Activated naive CD4-positive, alpha-beta T cell (primary cell): ENCODE data around the gene ASB9.
"Not testable (repeated sequence)": the region's sequence is repeated elsewhere in the genome, so short reads cannot be mapped to it uniquely, and the experiment has no call there.

Source experiments
- DNase-seq, 4 experiments: peaks; one replicate each; lab custom pipeline; 2025; lab: John Stamatoyannopoulos, UW

Gene ASB9

GRCh38 chrX:15241301-15241700 lies 28.6 kb downstream of the ASB9 start:
- no peak for DNase-seq

- DNase-seq = no peak
These were observed 29.5 kb downstream of the ASB9 start for GRCh38 chrX:15240414-15240813.

GRCh38 chrX:15236146-15236545 lies 33.7 kb downstream of the ASB9 start:
- DNase-seq = no peak

- no peak for DNase-seq
These were observed 34.9 kb downstream of the ASB9 start for GRCh38 chrX:15235001-15235400.

GRCh38 chrX:15233416-15234015 lies 36.4 kb downstream of the ASB9 start:
- no peak for DNase-seq

GRCh38 chrX:15224747-15225146 lies 45.1 kb downstream of the ASB9 start:
- no peak for DNase-seq

- DNase-seq = no peak
These were observed 48.6 kb downstream of the ASB9 start for GRCh38 chrX:15221321-15221720.

- DNase-seq = no peak
These were observed 52.7 kb downstream of the ASB9 start for GRCh38 chrX:15217161-15217560.

- no peak for DNase-seq
These were observed 53.6 kb downstream of the ASB9 start for GRCh38 chrX:15216280-15216679.

GRCh38 chrX:15215366-15215765 lies 54.5 kb downstream of the ASB9 start:
- no peak for DNase-seq

- DNase-seq = no peak
These were observed 55.3 kb downstream of the ASB9 start for GRCh38 chrX:15214588-15214987.

GRCh38 chrX:15209096-15209495 lies 60.8 kb downstream of the ASB9 start:
- DNase-seq = no peak

GRCh38 chrX:15207994-15208393 lies 61.9 kb downstream of the ASB9 start:
- no peak for DNase-seq

GRCh38 chrX:15207384-15207783 lies 62.5 kb downstream of the ASB9 start:
- no peak for DNase-seq

- no peak for DNase-seq
These were observed 63.6 kb downstream of the ASB9 start for GRCh38 chrX:15206306-15206705.

- DNase-seq = no peak
These were observed 65.6 kb downstream of the ASB9 start for GRCh38 chrX:15204130-15204751.

- DNase-seq = no peak
These were observed 66.2 kb downstream of the ASB9 start for GRCh38 chrX:15203694-15204093.

- no peak for DNase-seq
These were observed 67.3 kb downstream of the ASB9 start for GRCh38 chrX:15202454-15203177.

GRCh38 chrX:15200871-15201270 lies 69.0 kb downstream of the ASB9 start:
- no peak for DNase-seq

- DNase-seq = not testable (repeated sequence)
These were observed 71.2 kb downstream of the ASB9 start for GRCh38 chrX:15198608-15199202.

- no peak for DNase-seq
These were observed 75.7 kb downstream of the ASB9 start for GRCh38 chrX:15194146-15194545.
